HepG2 (cell line): Measurements from ENCODE around the gene LCK. TPM values are rescaled to one million over a fixed set of nuclear protein-coding genes. Genes with fewer than 3 reads are reported as not detected.

ENCODE experiments used
- ATAC-seq: fragments of 200-7000 bp; cut with Tn5 transposase; 3 replicates; pipeline ENCODE4 v1.9.1; 2020; ENCODE audit warnings: mild to moderate bottlenecking, moderate library complexity
- BruUV-seq: library from RNA; stranded (reverse); fragments of 400-500 nt; replicated peaks from 2 replicates; lab custom pipeline; 2021; lab: Mats Ljungman, UMichigan
- CTCF ChIA-PET: fragments of 300-600 bp; formaldehyde crosslinking; extraction: SDS; loops from one replicate; lab custom pipeline; 2021; ENCODE audit warnings: low total read pairs, inconsistent platforms, low intra/inter-chr PET ratio; lab: Yijun Ruan, JAX
- POLR2A ChIA-PET: fragments of 350-600 bp; sonication (Branson Sonifier 250); formaldehyde crosslinking; loops from one replicate; lab custom pipeline; 2020; ENCODE audit warnings: antibody characterized with exemption, inconsistent platforms; lab: Yijun Ruan, JAX
- DNase-seq: peaks from one replicate; pipeline ENCODE4 v3.0.0-alpha.2; 2015; ENCODE audit warnings: low spot score
- FAIRE-seq: peaks from 3 replicates; lab custom pipeline; 2011; peaks lifted over from hg19 to GRCh38; lab: Jason Lieb, UNC
- H2AFZ ChIP-seq: one replicate; pipeline ENCODE4 v1.6.1; 2011; ENCODE audit warnings: low read length, inconsistent platforms
- H3K27ac ChIP-seq: fragments of 300-600 bp; 3 replicates; pipeline ENCODE4 v1.8.0; 2011; ENCODE audit warnings: mixed run types, mild to moderate bottlenecking, mixed read lengths, low read length, inconsistent platforms; ENCODE audit not compliant: insufficient read depth; ENCODE audit errors: extremely low read length
- H3K27me3 ChIP-seq, 2 experiments: fragments of 200-600 bp in 1 of 2; 2 replicates in 1 of 2; 3 replicates in 1 of 2; pipeline versions ENCODE4 v1.6.0 to v1.8.0; 2011; ENCODE audit warnings: low read length in 2 of 2, mild to moderate bottlenecking in 2 of 2, moderate library complexity in 2 of 2, inconsistent platforms in 1 of 2; ENCODE audit not compliant: insufficient read depth in 2 of 2, control insufficient read depth in 1 of 2
- H3K36me3 ChIP-seq, 2 experiments: fragments of 200-600 bp in 1 of 2; replicated peaks in 1 of 2; 2 replicates in 1 of 2; 3 replicates in 1 of 2; pipeline versions ENCODE4 v1.5.1 to v1.8.0; 2011; ENCODE audit warnings: low read length in 2 of 2, inconsistent platforms in 1 of 2; ENCODE audit not compliant: insufficient read depth in 2 of 2, control insufficient read depth in 1 of 2
- H3K4me1 ChIP-seq: 2 replicates; pipeline ENCODE4 v1.5.1; 2012; ENCODE audit warnings: low read length, inconsistent platforms; ENCODE audit not compliant: insufficient read depth
- H3K4me2 ChIP-seq: 2 replicates; pipeline ENCODE4 v1.6.0; 2011; ENCODE audit warnings: low read depth, low read length, inconsistent platforms
- H3K4me3 ChIP-seq, 3 experiments: fragments of 200-600 bp in 1 of 3; sonication (generic), shearing (Covaris generic) in 1 of 3; replicated peaks in 1 of 3; 2 replicates each; pipeline ENCODE4 v1.5.1; 2011 to 2016; ENCODE audit warnings: low read length in 3 of 3, inconsistent platforms in 2 of 3, low read depth in 2 of 3, mild to moderate bottlenecking in 2 of 3, control low read depth in 1 of 3, mixed read lengths in 1 of 3; ENCODE audit not compliant: insufficient read depth in 1 of 3
- H3K79me2 ChIP-seq: one replicate; pipeline ENCODE4 v1.6.1; 2011; ENCODE audit warnings: low read length, inconsistent platforms; ENCODE audit not compliant: insufficient read depth
- H3K9ac ChIP-seq: 2 replicates; pipeline ENCODE4 v1.6.0; 2011; ENCODE audit warnings: mild to moderate bottlenecking, low read depth, low read length, inconsistent platforms; ENCODE audit not compliant: insufficient read depth
- H3K9me3 ChIP-seq: 2 replicates; pipeline ENCODE4 v1.5.1; 2012; ENCODE audit warnings: mild to moderate bottlenecking, low read length
- H4K20me1 ChIP-seq: 2 replicates; pipeline ENCODE4 v1.6.0; 2011; ENCODE audit warnings: inconsistent platforms, mild to moderate bottlenecking, low read length, moderate library complexity; ENCODE audit not compliant: insufficient read depth
- AGO2 ChIP-seq: fragments of 200-400 bp; formaldehyde crosslinking; optimal IDR thresholded peaks from 2 replicates; pipeline ENCODE3; 2017; ENCODE audit warnings: mild to moderate bottlenecking, low read depth, low read length, moderate library complexity
- ATF7-NPFF ChIP-seq: sonication (generic); formaldehyde crosslinking; IDR thresholded peaks from 2 replicates; pipeline ENCODE4 v1.8.1; 2023; ENCODE audit warnings: mild to moderate bottlenecking, low read depth, missing genetic modification reagents, moderate library complexity
- GFI1 ChIP-seq: sonication (generic); formaldehyde crosslinking; IDR thresholded peaks from 2 replicates; pipeline ENCODE4 v1.5.0; 2020; ENCODE audit warnings: missing genetic modification reagents, mild to moderate bottlenecking, borderline replicate concordance
- HNRNPH1 ChIP-seq: fragments of 200-400 bp; formaldehyde crosslinking; optimal IDR thresholded peaks from 2 replicates; pipeline ENCODE3; 2017; ENCODE audit warnings: mild to moderate bottlenecking, low read depth, low read length
- WGBS: methylation state at CpG from one replicate; pipeline ENCODE4 v1.1.6; 2017; ENCODE audit warnings: low lambda C conversion rate; 5-methylcytosine and 5-hydroxymethylcytosine counted together
- in situ Hi-C: cut with HindIII; loops from 2 replicates; pipeline ENCODE4 v1.10.0; 2017; ENCODE audit warnings: low pct_unique_long_range_greater_than_20kb; ENCODE audit not compliant: extremely low pct_ligation_motif_present
- intact Hi-C: fragments of 100-400 bp; cut with micrococcal nuclease; formaldehyde crosslinking; loops from one replicate; pipeline ENCODE4 v1.10.0; 2022; ENCODE audit not compliant: unreplicated experiment
- polyA plus RNA-seq, 8 experiments: library from polyadenylated mRNA; depleted of rRNA in 3 of 8; stranded (reverse) in 7 of 8; unstranded in 1 of 8; fragments of >200 nt; fragmentation: Illumina TruSeq in 4 of 8; extraction: Trizol in 4 of 8; gene quantifications; 2 replicates each; pipeline versions ENCODE4 v1.2.1 to v1.2.3, GENCODE V29; 2011 to 2016; ENCODE audit warnings: low read depth in 4 of 8, missing spikeins in 1 of 8, mixed read lengths in 1 of 8; ENCODE audit not compliant: insufficient read depth in 1 of 8
- total RNA-seq, 5 experiments: library from RNA; depleted of rRNA; stranded (reverse); fragments of >200 nt; fragmentation: Illumina TruSeq; extraction: Trizol; gene quantifications; 2 replicates each; pipeline ENCODE4 v1.2.3, GENCODE V29; 2016; ENCODE audit warnings: low read depth in 1 of 5
- TF ChIP-seq, protein P1 (sequence below): IDR thresholded peaks from 2 replicates; pipeline ENCODE4 v1.6.1; 2016; ENCODE audit warnings: low read depth, control low read depth
- TF ChIP-seq, protein P2 (sequence below): sonication (generic); formaldehyde crosslinking; IDR thresholded peaks from 2 replicates; pipeline ENCODE4 v1.9.0; 2021; ENCODE audit warnings: mild to moderate bottlenecking, missing genetic modification reagents

Gene LCK
- total and polyA plus RNA-seq, 2 of the 13 experiments (the other 11 are each of a cell fraction or from before 2014, with no cell fraction given) = 0.93 to 1.8 TPM

DNA sequence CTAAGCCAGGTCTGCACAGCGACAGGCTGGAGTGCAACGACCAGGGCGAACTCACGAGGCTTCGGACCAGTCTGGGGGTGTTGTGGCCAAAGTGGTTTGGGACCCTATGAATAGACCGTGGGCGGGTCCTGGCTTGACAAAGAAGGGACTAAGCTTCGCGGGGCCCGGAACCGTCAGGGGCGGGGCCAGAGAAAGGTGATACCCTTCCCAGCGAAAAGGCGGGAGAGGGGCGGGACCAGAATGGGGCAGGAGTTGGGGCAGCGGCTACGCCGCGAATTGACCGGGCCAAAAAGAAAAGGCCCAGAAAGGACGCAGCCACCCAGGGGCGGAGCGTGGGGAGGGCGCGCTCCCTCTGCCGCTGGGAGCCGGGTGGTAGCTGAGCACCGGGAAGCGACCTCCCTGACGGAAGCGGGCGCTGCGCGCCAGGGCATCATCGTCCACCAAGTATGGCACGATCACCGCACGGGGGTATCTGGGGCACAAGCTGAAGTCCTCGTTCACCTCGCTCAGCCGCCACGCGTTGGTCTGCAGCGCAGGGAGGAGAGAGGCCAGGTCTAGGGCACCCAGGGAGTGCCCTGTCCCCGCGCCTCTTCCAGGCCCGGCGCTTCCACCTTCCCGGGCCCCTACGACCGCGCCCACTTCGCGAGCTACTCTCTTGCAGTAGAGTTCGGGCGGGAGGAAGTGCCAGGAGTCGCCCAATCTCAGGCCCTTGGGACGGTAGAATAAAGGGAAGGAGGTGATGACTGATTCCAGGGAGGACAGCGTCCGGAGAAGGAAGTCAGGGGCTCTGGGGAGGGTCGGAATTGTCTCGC lies 10.7 kb upstream of the LCK start:
- Histone ChIP-seq H3K79me2 (no peaks in the 10 kb centered on the region), H3K4me2 (peak overlapping the region; percentile 74), H3K36me3 (no peaks in the 10 kb centered on the region), H3K4me1 (peaks cover 44% of the 10 kb centered on the region), H3K9ac (no peak overlapping the region), H2AFZ (no peak overlapping the region), H3K27ac (no peak overlapping the region), H4K20me1 (no peaks in the 10 kb centered on the region), H3K27me3 (no peaks in the 10 kb centered on the region), H3K9me3 (no peaks in the 10 kb centered on the region), H3K4me3 (peak overlapping the region; percentile 42 to 57 (median 56); a peak in 3 of 6 replicates)
- 0 out of 2 replicates have a peak, but pooled peaks have one; percentile 14 for TF ChIP-seq ATF7-NPFF (CRISPR knock-in tag)
- no peak for TF ChIP-seq HNRNPH1
- peak; percentile 2 for TF ChIP-seq AGO2
- in situ Hi-C loops (no loop called here), intact Hi-C loops (no loop called here)
- ChIA-PET POLR2A (interaction anchor here (0.9 to 3.2 kb wide), 10 partner anchors 10 to 154 kb away, joined by 3 to 28 read pairs (median 4); partner anchors contain the start of genes BSDC1, CCDC28B, LCK and MARCKSL1), CTCF (no interaction called here)
- DNase-seq (no peak), FAIRE-seq (no peak), ATAC-seq (no peak)
- BruUV-seq = no TSS peak
- 91% methylated on average over 54 of the region's 62 CpGs for WGBS

DNA sequence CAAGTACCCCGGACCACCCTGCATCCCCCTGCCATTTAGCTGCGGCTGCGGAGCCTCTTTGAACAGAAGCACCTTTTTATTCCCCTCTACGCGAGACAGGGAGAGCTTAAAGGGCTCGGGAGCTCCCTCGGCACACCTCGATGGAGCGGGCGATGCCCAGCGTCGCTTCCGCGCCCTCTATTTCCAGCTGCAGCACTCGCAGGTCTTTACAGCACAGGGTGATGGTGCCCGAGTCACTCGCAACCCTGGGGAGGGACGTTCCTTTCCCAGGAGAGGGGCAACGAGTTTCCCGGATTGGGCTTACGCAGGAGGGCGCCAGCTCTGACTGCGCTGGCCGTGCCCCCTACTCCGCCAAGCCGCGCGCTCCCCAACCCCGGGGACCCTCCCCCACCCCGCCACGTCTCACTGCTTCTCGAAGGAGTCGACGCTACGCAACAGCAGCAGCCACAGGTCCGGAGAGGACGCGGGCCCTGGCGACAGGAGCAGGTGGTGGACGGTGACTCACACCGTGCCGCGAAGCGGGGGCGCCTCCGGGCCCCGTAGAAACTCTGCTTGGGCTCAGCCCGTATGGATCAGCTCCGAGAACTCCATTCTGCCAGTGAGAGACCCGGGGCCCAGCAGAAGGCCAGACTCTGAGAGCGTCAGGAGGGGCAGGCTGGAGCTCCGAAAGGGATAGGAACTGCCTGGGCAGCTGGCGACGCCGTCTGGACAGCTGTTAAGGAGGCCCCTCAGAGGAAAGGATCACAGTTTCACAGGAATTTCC lies 9.9 kb upstream of the LCK start:
- 16% methylated on average over 5 of the region's 55 CpGs for WGBS
- in situ Hi-C loops = no loop called here
- no peaks in the 10 kb centered on the region for H3K27me3 ChIP-seq
- CTCF ChIA-PET = no interaction called here
- peak overlapping the region; percentile 42 to 57 (median 56) for H3K4me3 ChIP-seq
- no peak overlapping the region for H2AFZ ChIP-seq
- peak overlapping the region; percentile 56 for H3K9ac ChIP-seq
- H3K27ac ChIP-seq = no peak overlapping the region
- no peaks in the 10 kb centered on the region for H3K79me2 ChIP-seq
- intact Hi-C loops = no loop called here
- H3K36me3 ChIP-seq = no peaks in the 10 kb centered on the region
- peaks cover 44% of the 10 kb centered on the region for H3K4me1 ChIP-seq
- POLR2A ChIA-PET = interaction anchor here (0.9 to 3.2 kb wide), 14 partner anchors 9 to 153 kb away, joined by 3 to 28 read pairs (median 6); partner anchors contain the start of genes BSDC1, CCDC28B, LCK and MARCKSL1
- no peaks in the 10 kb centered on the region for H3K9me3 ChIP-seq
- H4K20me1 ChIP-seq = no peaks in the 10 kb centered on the region
- no peak for FAIRE-seq
- BruUV-seq = TSS peak; percentile 61
- peak; percentile 87 for ATAC-seq
- no peak for DNase-seq
- H3K4me2 ChIP-seq = peak overlapping the region; percentile 74
- TF ChIP-seq GFI1 (CRISPR knock-in tag) = 0 out of 2 replicates have a peak, but pooled peaks have one; percentile 14
- TF ChIP-seq, protein P1, sequence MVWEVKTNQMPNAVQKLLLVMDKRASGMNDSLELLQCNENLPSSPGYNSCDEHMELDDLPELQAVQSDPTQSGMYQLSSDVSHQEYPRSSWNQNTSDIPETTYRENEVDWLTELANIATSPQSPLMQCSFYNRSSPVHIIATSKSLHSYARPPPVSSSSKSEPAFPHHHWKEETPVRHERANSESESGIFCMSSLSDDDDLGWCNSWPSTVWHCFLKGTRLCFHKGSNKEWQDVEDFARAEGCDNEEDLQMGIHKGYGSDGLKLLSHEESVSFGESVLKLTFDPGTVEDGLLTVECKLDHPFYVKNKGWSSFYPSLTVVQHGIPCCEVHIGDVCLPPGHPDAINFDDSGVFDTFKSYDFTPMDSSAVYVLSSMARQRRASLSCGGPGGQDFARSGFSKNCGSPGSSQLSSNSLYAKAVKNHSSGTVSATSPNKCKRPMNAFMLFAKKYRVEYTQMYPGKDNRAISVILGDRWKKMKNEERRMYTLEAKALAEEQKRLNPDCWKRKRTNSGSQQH = no peak
- TF ChIP-seq, protein P2, sequence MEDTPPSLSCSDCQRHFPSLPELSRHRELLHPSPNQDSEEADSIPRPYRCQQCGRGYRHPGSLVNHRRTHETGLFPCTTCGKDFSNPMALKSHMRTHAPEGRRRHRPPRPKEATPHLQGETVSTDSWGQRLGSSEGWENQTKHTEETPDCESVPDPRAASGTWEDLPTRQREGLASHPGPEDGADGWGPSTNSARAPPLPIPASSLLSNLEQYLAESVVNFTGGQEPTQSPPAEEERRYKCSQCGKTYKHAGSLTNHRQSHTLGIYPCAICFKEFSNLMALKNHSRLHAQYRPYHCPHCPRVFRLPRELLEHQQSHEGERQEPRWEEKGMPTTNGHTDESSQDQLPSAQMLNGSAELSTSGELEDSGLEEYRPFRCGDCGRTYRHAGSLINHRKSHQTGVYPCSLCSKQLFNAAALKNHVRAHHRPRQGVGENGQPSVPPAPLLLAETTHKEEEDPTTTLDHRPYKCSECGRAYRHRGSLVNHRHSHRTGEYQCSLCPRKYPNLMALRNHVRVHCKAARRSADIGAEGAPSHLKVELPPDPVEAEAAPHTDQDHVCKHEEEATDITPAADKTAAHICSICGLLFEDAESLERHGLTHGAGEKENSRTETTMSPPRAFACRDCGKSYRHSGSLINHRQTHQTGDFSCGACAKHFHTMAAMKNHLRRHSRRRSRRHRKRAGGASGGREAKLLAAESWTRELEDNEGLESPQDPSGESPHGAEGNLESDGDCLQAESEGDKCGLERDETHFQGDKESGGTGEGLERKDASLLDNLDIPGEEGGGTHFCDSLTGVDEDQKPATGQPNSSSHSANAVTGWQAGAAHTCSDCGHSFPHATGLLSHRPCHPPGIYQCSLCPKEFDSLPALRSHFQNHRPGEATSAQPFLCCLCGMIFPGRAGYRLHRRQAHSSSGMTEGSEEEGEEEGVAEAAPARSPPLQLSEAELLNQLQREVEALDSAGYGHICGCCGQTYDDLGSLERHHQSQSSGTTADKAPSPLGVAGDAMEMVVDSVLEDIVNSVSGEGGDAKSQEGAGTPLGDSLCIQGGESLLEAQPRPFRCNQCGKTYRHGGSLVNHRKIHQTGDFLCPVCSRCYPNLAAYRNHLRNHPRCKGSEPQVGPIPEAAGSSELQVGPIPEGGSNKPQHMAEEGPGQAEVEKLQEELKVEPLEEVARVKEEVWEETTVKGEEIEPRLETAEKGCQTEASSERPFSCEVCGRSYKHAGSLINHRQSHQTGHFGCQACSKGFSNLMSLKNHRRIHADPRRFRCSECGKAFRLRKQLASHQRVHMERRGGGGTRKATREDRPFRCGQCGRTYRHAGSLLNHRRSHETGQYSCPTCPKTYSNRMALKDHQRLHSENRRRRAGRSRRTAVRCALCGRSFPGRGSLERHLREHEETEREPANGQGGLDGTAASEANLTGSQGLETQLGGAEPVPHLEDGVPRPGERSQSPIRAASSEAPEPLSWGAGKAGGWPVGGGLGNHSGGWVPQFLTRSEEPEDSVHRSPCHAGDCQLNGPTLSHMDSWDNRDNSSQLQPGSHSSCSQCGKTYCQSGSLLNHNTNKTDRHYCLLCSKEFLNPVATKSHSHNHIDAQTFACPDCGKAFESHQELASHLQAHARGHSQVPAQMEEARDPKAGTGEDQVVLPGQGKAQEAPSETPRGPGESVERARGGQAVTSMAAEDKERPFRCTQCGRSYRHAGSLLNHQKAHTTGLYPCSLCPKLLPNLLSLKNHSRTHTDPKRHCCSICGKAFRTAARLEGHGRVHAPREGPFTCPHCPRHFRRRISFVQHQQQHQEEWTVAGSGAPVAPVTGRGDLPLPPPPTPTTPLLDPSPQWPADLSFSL = no peak
